GM19467 (cell line): ENCODE data around the gene FABP3.

Experiments
- ATAC-seq: cut with Tn5 transposase; IDR thresholded peaks from one replicate; pipeline ENCODE4 v1.9.1; 2021; ENCODE audit warnings: mild to moderate bottlenecking, moderate library complexity; ENCODE audit not compliant: unreplicated experiment

Gene FABP3

DNA sequence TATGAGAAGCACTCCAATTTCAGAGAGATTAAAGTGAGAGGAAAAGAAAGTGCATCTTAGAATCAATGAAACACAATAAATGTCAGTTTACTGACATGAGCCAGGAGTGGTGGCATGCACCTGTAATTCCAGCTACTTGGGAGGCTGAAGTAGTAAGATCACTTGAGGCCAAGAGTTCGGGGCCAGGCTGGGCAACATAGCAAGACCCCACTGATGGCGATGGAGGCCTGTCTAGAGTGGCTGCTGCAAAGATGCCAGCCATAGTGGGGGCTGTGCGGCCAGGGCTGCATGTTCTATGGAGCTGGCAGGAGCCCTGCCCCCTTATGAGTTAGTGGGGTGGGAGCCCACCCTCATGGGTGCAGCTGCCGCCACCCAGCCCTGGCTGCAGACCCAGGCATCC, 48.8 kb downstream of the FABP3 start:
- ATAC-seq = no peak

DNA sequence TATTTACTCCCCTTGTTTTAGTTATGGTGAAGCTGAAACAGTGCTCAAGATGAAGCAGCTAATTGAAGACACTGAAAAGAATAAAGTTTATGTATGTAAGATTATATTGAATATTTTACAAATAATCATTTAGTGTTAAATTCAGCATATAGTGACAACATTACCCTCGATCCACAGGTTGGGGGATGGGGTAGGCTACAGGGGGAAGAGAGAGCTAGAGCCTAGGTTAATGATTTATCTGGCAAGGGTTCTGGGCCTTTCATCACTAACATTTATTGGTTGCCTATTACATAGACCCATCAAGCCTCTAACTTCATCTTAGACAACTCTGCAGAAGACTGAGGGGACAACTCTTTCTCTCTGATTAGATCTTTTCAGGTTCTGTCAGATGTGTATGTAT, 54.7 kb downstream of the FABP3 start:
- no peak for ATAC-seq

DNA sequence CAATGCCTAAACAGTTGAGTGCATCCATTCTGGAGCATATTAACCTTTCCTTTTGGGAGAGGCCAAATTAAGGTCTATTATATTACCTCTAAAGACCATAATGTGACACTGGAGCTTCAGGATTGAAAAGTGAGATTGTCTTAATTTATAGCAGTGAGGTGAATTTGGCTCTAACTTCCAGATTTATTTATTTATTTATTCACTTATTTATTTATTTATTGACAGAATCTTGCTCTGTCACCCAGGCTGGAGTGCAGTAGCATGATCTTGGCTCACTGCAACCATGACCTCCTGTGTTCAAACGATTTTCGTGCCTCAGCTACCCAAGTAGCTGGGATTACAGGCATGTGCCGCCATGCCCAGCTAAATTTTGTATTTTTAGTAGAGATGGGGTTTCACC, 57.0 kb downstream of the FABP3 start:
- ATAC-seq = no peak
